HL-60 (cell line): Measurements from ENCODE around the gene ZNF423.

Source experiments
- DNase-seq, 2 experiments: peaks; one replicate each; pipeline ENCODE4 v3.0.0-alpha.2; 2010 to 2020; ENCODE audit warnings: low read depth in 1 of 2, low spot score in 1 of 2
- H3K27ac ChIP-seq: fragments of 250-450 bp; sonication (Bioruptor Pico); replicated peaks from 2 replicates; pipeline ENCODE4 v1.5.1; 2020; ENCODE audit warnings: mild to moderate bottlenecking, moderate library complexity
- H3K27me3 ChIP-seq: fragments of 250-450 bp; sonication (Bioruptor Pico); 2 replicates; pipeline ENCODE4 v1.5.1; 2021; ENCODE audit warnings: mild to moderate bottlenecking, moderate library complexity; ENCODE audit not compliant: insufficient read depth, poor library complexity, severe bottlenecking
- H3K4me3 ChIP-seq: replicated peaks from 2 replicates; pipeline ENCODE4 v1.5.1; 2011; ENCODE audit warnings: mild to moderate bottlenecking, control low read depth, low read length; ENCODE audit not compliant: insufficient read depth
- GABPA ChIP-seq: IDR thresholded peaks from 2 replicates; pipeline ENCODE4 v1.6.1; 2012; ENCODE audit warnings: low read depth
- POLR2AphosphoS5 ChIP-seq: IDR thresholded peaks from 2 replicates; pipeline ENCODE4 v1.6.1; 2012; ENCODE audit warnings: low read depth
- SPI1 ChIP-seq: IDR thresholded peaks from 2 replicates; pipeline ENCODE4 v1.6.1; 2012; ENCODE audit warnings: low read depth, mild to moderate bottlenecking, borderline replicate concordance
- TF ChIP-seq, protein P1 (sequence below): IDR thresholded peaks from 2 replicates; pipeline ENCODE4 v1.6.1; 2012; ENCODE audit warnings: low read depth; ENCODE audit not compliant: insufficient replicate concordance
- TF ChIP-seq, protein P2 (sequence below): IDR thresholded peaks from one replicate; pipeline ENCODE4 v1.5.1; 2011; ENCODE audit warnings: low read length, control low read depth, inconsistent platforms; ENCODE audit not compliant: insufficient read depth

ZNF423 gene

DNA sequence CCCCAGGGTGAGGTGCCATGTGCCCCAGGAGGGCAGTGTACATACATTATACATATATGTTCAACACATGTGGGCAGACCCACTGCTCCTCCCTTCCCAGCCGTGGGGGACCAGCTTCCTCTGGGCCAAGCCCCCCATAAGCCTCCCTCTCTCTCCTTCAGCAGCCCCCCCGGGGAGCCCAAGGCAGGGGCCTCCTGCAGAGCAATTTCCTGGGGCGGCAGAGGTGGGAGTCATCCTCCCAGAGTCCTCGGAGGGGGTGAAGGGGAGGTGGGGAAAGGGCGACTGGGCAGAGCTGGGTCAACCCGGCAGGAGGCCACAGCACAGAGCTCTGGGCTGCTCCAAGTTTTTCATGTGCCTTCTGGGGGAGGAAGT, 235.1 kb downstream of the ZNF423 start:
- Histone ChIP-seq H3K4me3 (no peak overlapping the region), H3K27me3 (no peaks in the 10 kb centered on the region), H3K27ac (no peak overlapping the region)
- no peak for DNase-seq
- TF ChIP-seq, protein P1, sequence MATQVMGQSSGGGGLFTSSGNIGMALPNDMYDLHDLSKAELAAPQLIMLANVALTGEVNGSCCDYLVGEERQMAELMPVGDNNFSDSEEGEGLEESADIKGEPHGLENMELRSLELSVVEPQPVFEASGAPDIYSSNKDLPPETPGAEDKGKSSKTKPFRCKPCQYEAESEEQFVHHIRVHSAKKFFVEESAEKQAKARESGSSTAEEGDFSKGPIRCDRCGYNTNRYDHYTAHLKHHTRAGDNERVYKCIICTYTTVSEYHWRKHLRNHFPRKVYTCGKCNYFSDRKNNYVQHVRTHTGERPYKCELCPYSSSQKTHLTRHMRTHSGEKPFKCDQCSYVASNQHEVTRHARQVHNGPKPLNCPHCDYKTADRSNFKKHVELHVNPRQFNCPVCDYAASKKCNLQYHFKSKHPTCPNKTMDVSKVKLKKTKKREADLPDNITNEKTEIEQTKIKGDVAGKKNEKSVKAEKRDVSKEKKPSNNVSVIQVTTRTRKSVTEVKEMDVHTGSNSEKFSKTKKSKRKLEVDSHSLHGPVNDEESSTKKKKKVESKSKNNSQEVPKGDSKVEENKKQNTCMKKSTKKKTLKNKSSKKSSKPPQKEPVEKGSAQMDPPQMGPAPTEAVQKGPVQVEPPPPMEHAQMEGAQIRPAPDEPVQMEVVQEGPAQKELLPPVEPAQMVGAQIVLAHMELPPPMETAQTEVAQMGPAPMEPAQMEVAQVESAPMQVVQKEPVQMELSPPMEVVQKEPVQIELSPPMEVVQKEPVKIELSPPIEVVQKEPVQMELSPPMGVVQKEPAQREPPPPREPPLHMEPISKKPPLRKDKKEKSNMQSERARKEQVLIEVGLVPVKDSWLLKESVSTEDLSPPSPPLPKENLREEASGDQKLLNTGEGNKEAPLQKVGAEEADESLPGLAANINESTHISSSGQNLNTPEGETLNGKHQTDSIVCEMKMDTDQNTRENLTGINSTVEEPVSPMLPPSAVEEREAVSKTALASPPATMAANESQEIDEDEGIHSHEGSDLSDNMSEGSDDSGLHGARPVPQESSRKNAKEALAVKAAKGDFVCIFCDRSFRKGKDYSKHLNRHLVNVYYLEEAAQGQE, result no peak
- TF ChIP-seq GABPA, result no peak
- no peak for TF ChIP-seq POLR2AphosphoS5
- TF ChIP-seq, protein P2, sequence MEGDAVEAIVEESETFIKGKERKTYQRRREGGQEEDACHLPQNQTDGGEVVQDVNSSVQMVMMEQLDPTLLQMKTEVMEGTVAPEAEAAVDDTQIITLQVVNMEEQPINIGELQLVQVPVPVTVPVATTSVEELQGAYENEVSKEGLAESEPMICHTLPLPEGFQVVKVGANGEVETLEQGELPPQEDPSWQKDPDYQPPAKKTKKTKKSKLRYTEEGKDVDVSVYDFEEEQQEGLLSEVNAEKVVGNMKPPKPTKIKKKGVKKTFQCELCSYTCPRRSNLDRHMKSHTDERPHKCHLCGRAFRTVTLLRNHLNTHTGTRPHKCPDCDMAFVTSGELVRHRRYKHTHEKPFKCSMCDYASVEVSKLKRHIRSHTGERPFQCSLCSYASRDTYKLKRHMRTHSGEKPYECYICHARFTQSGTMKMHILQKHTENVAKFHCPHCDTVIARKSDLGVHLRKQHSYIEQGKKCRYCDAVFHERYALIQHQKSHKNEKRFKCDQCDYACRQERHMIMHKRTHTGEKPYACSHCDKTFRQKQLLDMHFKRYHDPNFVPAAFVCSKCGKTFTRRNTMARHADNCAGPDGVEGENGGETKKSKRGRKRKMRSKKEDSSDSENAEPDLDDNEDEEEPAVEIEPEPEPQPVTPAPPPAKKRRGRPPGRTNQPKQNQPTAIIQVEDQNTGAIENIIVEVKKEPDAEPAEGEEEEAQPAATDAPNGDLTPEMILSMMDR, result no peak
- no peak for TF ChIP-seq SPI1

DNA sequence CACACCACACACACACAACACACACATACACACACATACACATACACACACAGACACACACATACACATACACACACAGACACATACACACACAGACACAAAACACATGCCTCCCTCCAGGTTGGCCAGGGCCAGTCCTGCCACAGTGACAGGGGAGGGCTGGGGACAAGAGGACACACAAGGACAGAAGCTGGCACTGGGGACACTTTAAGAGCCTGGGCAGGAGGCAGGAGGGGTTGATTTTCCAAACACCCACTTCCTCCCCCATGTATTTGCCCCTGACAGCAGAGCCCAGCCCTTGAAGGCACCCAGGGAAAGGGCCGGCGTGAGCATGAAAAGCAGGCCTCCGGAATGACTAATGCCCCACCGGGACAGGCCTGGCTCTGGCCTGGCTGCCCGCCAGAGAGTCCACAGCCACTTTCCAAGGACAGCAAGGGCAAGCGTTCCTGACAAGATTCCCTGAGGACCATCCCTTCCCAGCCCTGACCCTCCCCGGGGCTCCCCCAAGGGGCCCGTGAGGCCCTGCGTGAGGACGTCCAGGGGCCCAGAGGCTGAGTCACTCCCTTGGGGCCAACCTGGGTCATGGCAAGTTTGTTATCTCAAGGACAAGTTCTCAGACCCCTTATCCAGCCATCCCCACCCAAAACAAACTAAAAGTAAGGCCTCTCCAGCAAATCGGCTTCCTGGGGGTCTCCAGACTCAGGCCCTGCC, 235.6 kb downstream of the ZNF423 start:
- TF ChIP-seq GABPA (no peak), SPI1 (no peak), POLR2AphosphoS5 (no peak)
- TF ChIP-seq, protein P1, result no peak
- TF ChIP-seq, protein P2, result no peak
- H3K27ac ChIP-seq, result no peak overlapping the region
- no peaks in the 10 kb centered on the region for H3K27me3 ChIP-seq
- DNase-seq, result no peak
- no peak overlapping the region for H3K4me3 ChIP-seq

DNA sequence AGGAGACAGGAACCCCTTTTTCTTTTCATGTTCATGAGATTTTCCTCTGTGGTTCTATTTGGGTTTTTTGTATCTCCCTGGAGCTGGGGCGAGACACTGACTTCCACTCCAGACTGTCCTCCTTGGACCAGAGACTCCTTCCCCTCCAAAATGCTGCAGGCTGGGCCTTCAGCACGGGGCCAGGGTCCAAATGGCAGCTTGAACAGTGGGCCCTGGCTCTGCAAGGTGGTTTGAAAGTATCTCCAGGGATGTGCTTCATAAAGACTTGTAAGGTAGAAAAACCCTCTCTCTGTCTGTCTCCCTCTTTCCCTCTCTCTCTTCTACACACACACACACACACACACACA, 236.1 kb downstream of the ZNF423 start:
- Histone ChIP-seq H3K27me3 (no peaks in the 10 kb centered on the region), H3K4me3 (no peak overlapping the region), H3K27ac (no peak overlapping the region)
- DNase-seq, result no peak
- TF ChIP-seq GABPA, result no peak

DNA sequence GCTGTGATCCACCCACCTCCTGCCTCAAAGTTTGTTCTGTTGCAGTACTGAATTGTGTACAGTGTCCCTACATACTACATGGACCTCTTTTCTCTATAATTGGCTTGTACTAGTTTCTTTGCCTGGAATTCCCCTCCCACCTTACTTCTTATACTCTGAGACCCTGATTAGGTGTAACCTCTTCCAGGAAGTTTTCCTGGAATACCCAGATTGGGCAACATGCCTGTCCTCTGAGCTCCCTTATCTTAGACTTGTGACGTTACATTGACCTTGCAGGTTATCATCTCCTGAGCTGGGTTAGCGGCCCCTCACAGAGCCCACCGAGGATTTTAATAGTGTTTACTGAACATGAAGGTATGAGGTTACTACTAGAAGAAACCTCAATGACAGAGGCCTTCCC, 237.0 kb downstream of the ZNF423 start:
- no peak for DNase-seq
- no peak for TF ChIP-seq GABPA
- TF ChIP-seq POLR2AphosphoS5, result no peak
- TF ChIP-seq, protein P2, result no peak
- no peak for TF ChIP-seq SPI1
- TF ChIP-seq, protein P1, result no peak
- no peak overlapping the region for H3K27ac ChIP-seq

More for the DNA sequence above, 237.0 kb downstream of the ZNF423 start:
- peaks cover 5% of the 10 kb centered on the region for H3K27me3 ChIP-seq
- H3K4me3 ChIP-seq, result no peak overlapping the region
